ENCODE results near the gene NABP1. TPM values are rescaled to one million over a fixed set of nuclear protein-coding genes. Genes with fewer than 3 reads are reported as not detected.

NABP1 gene
- total and polyA plus RNA-seq, 2 donors = 26.9 to 68.4 TPM

GRCh38 chr2:191707542-191707941, 29.6 kb downstream of the NABP1 start:
- H3K36me3 ChIP-seq (ENCODE audit: control insufficient read depth in 2 of 2, insufficient read depth in 2 of 2, low read length in 1 of 2) = no peaks in the 10 kb centered on the region
- H3K4me3 ChIP-seq (ENCODE audit: low read length in 2 of 2) = no peak overlapping the region
- WGBS = 98% methylated on average over 2 of the region's 2 CpGs
- H3K27me3 ChIP-seq (ENCODE audit: control insufficient read depth in 2 of 2, insufficient read depth in 1 of 2, low read length in 1 of 2) = peaks cover 0 to 2% of the 10 kb centered on the region in 2 donors
- H3K27ac ChIP-seq (ENCODE audit: low read depth in 1 of 2, low read length in 1 of 2) = no peak overlapping the region
- no peaks in the 10 kb centered on the region for H3K4me1 ChIP-seq (ENCODE audit: control insufficient read depth in 2 of 2, insufficient read depth in 2 of 2, low read length in 2 of 2)
- no peak for DNase-seq (ENCODE audit: low read depth in 6 of 9, low spot score in 9 of 9)
- no peaks in the 10 kb centered on the region for H3K9me3 ChIP-seq (ENCODE audit: control insufficient read depth in 2 of 2, insufficient read depth in 1 of 2, low read length in 1 of 2)

GRCh38 chr2:191710411-191710900, 32.5 kb downstream of the NABP1 start:
- Histone ChIP-seq H3K36me3 (ENCODE audit: control insufficient read depth in 2 of 2, insufficient read depth in 2 of 2, low read length in 1 of 2) (no peaks in the 10 kb centered on the region), H3K4me1 (ENCODE audit: control insufficient read depth in 2 of 2, insufficient read depth in 2 of 2, low read length in 2 of 2) (no peaks in the 10 kb centered on the region), H3K9me3 (ENCODE audit: control insufficient read depth in 2 of 2, insufficient read depth in 1 of 2, low read length in 1 of 2) (no peaks in the 10 kb centered on the region), H3K27me3 (ENCODE audit: control insufficient read depth in 2 of 2, insufficient read depth in 1 of 2, low read length in 1 of 2) (no peaks in the 10 kb centered on the region), H3K4me3 (ENCODE audit: low read length in 2 of 2) (no peak overlapping the region), H3K27ac (ENCODE audit: low read depth in 1 of 2, low read length in 1 of 2) (no peak overlapping the region)
- no peak for DNase-seq (ENCODE audit: low read depth in 6 of 9, low spot score in 9 of 9)
- 98% methylated on average over 1 of the region's 1 CpG for WGBS

- no peak overlapping the region for H3K27ac ChIP-seq (ENCODE audit: low read depth in 1 of 2, low read length in 1 of 2)
- no peaks in the 10 kb centered on the region for H3K9me3 ChIP-seq (ENCODE audit: control insufficient read depth in 2 of 2, insufficient read depth in 1 of 2, low read length in 1 of 2)
- H3K36me3 ChIP-seq (ENCODE audit: control insufficient read depth in 2 of 2, insufficient read depth in 2 of 2, low read length in 1 of 2) = no peaks in the 10 kb centered on the region
- no peaks in the 10 kb centered on the region for H3K4me1 ChIP-seq (ENCODE audit: control insufficient read depth in 2 of 2, insufficient read depth in 2 of 2, low read length in 2 of 2)
- no peak for DNase-seq (ENCODE audit: low read depth in 6 of 9, low spot score in 9 of 9)
- no peak overlapping the region for H3K4me3 ChIP-seq (ENCODE audit: low read length in 2 of 2)
- WGBS = 92% methylated on average over 2 of the region's 2 CpGs
- H3K27me3 ChIP-seq (ENCODE audit: control insufficient read depth in 2 of 2, insufficient read depth in 1 of 2, low read length in 1 of 2) = no peaks in the 10 kb centered on the region
Observed at GRCh38 chr2:191711621-191712020, 33.7 kb downstream of the NABP1 start.

GRCh38 chr2:191713837-191714236, 35.9 kb downstream of the NABP1 start:
- no peak for DNase-seq (ENCODE audit: low read depth in 6 of 9, low spot score in 9 of 9)

GRCh38 chr2:191714925-191715324, 37.0 kb downstream of the NABP1 start:
- no peak for DNase-seq (ENCODE audit: low read depth in 6 of 9, low spot score in 9 of 9)
- H3K4me3 ChIP-seq (ENCODE audit: low read length in 2 of 2) = no peak overlapping the region
- no peaks in the 10 kb centered on the region for H3K36me3 ChIP-seq (ENCODE audit: control insufficient read depth in 2 of 2, insufficient read depth in 2 of 2, low read length in 1 of 2)
- H3K27me3 ChIP-seq (ENCODE audit: control insufficient read depth in 2 of 2, insufficient read depth in 1 of 2, low read length in 1 of 2) = no peaks in the 10 kb centered on the region
- no peaks in the 10 kb centered on the region for H3K9me3 ChIP-seq (ENCODE audit: control insufficient read depth in 2 of 2, insufficient read depth in 1 of 2, low read length in 1 of 2)
- H3K4me1 ChIP-seq (ENCODE audit: control insufficient read depth in 2 of 2, insufficient read depth in 2 of 2, low read length in 2 of 2) = no peaks in the 10 kb centered on the region
- no peak overlapping the region for H3K27ac ChIP-seq (ENCODE audit: low read depth in 1 of 2, low read length in 1 of 2)
- WGBS = 98% methylated on average over 4 of the region's 4 CpGs

More at GRCh38 chr2:191713837-191714236, 35.9 kb downstream of the NABP1 start:
- Histone ChIP-seq H3K27me3 (ENCODE audit: control insufficient read depth in 2 of 2, insufficient read depth in 1 of 2, low read length in 1 of 2) (no peaks in the 10 kb centered on the region), H3K27ac (ENCODE audit: low read depth in 1 of 2, low read length in 1 of 2) (no peak overlapping the region), H3K4me1 (ENCODE audit: control insufficient read depth in 2 of 2, insufficient read depth in 2 of 2, low read length in 2 of 2) (no peaks in the 10 kb centered on the region), H3K9me3 (ENCODE audit: control insufficient read depth in 2 of 2, insufficient read depth in 1 of 2, low read length in 1 of 2) (no peaks in the 10 kb centered on the region), H3K36me3 (ENCODE audit: control insufficient read depth in 2 of 2, insufficient read depth in 2 of 2, low read length in 1 of 2) (no peaks in the 10 kb centered on the region), H3K4me3 (ENCODE audit: low read length in 2 of 2) (no peak overlapping the region)
- WGBS = 53% methylated on average over 1 of the region's 1 CpG

GRCh38 chr2:191715471-191715870, 37.5 kb downstream of the NABP1 start:
- H3K4me1 ChIP-seq (ENCODE audit: control insufficient read depth in 2 of 2, insufficient read depth in 2 of 2, low read length in 2 of 2) = no peaks in the 10 kb centered on the region
- no peak overlapping the region for H3K27ac ChIP-seq (ENCODE audit: low read depth in 1 of 2, low read length in 1 of 2)
- WGBS = 98% methylated on average over 2 of the region's 2 CpGs
- no peaks in the 10 kb centered on the region for H3K36me3 ChIP-seq (ENCODE audit: control insufficient read depth in 2 of 2, insufficient read depth in 2 of 2, low read length in 1 of 2)
- no peaks in the 10 kb centered on the region for H3K9me3 ChIP-seq (ENCODE audit: control insufficient read depth in 2 of 2, insufficient read depth in 1 of 2, low read length in 1 of 2)
- DNase-seq (ENCODE audit: low read depth in 6 of 9, low spot score in 9 of 9) = no peak
- H3K27me3 ChIP-seq (ENCODE audit: control insufficient read depth in 2 of 2, insufficient read depth in 1 of 2, low read length in 1 of 2) = no peaks in the 10 kb centered on the region
- H3K4me3 ChIP-seq (ENCODE audit: low read length in 2 of 2) = no peak overlapping the region

GRCh38 chr2:191719261-191719660, 41.3 kb downstream of the NABP1 start:
- Histone ChIP-seq H3K27me3 (ENCODE audit: control insufficient read depth in 2 of 2, insufficient read depth in 1 of 2, low read length in 1 of 2) (no peaks in the 10 kb centered on the region), H3K9me3 (ENCODE audit: control insufficient read depth in 2 of 2, insufficient read depth in 1 of 2, low read length in 1 of 2) (no peaks in the 10 kb centered on the region), H3K36me3 (ENCODE audit: control insufficient read depth in 2 of 2, insufficient read depth in 2 of 2, low read length in 1 of 2) (no peaks in the 10 kb centered on the region), H3K4me3 (ENCODE audit: low read length in 2 of 2) (no peak overlapping the region), H3K27ac (ENCODE audit: low read depth in 1 of 2, low read length in 1 of 2) (no peak overlapping the region), H3K4me1 (ENCODE audit: control insufficient read depth in 2 of 2, insufficient read depth in 2 of 2, low read length in 2 of 2) (no peaks in the 10 kb centered on the region)
- 47% methylated on average over 2 of the region's 2 CpGs for WGBS
- DNase-seq (ENCODE audit: low read depth in 6 of 9, low spot score in 9 of 9) = no peak

GRCh38 chr2:191719938-191720337, 42.0 kb downstream of the NABP1 start:
- 97% methylated on average over 13 of the region's 13 CpGs for WGBS
- DNase-seq (ENCODE audit: low read depth in 6 of 9, low spot score in 9 of 9) = no peak
- Histone ChIP-seq H3K27me3 (ENCODE audit: control insufficient read depth in 2 of 2, insufficient read depth in 1 of 2, low read length in 1 of 2) (no peaks in the 10 kb centered on the region), H3K9me3 (ENCODE audit: control insufficient read depth in 2 of 2, insufficient read depth in 1 of 2, low read length in 1 of 2) (no peaks in the 10 kb centered on the region), H3K27ac (ENCODE audit: low read depth in 1 of 2, low read length in 1 of 2) (no peak overlapping the region), H3K4me3 (ENCODE audit: low read length in 2 of 2) (no peak overlapping the region), H3K4me1 (ENCODE audit: control insufficient read depth in 2 of 2, insufficient read depth in 2 of 2, low read length in 2 of 2) (no peaks in the 10 kb centered on the region), H3K36me3 (ENCODE audit: control insufficient read depth in 2 of 2, insufficient read depth in 2 of 2, low read length in 1 of 2) (no peaks in the 10 kb centered on the region)

GRCh38 chr2:191721331-191721730, 43.4 kb downstream of the NABP1 start:
- no peaks in the 10 kb centered on the region for H3K36me3 ChIP-seq (ENCODE audit: control insufficient read depth in 2 of 2, insufficient read depth in 2 of 2, low read length in 1 of 2)
- peaks cover 0 to 2% of the 10 kb centered on the region in 2 donors for H3K27me3 ChIP-seq (ENCODE audit: control insufficient read depth in 2 of 2, insufficient read depth in 1 of 2, low read length in 1 of 2)
- no peaks in the 10 kb centered on the region for H3K4me1 ChIP-seq (ENCODE audit: control insufficient read depth in 2 of 2, insufficient read depth in 2 of 2, low read length in 2 of 2)
- no peak overlapping the region for H3K4me3 ChIP-seq (ENCODE audit: low read length in 2 of 2)
- WGBS = 99% methylated on average over 2 of the region's 2 CpGs
- no peak for DNase-seq (ENCODE audit: low read depth in 6 of 9, low spot score in 9 of 9)
- no peak overlapping the region for H3K27ac ChIP-seq (ENCODE audit: low read depth in 1 of 2, low read length in 1 of 2)
- H3K9me3 ChIP-seq (ENCODE audit: control insufficient read depth in 2 of 2, insufficient read depth in 1 of 2, low read length in 1 of 2) = no peaks in the 10 kb centered on the region

- 89% methylated on average over 1 of the region's 1 CpG for WGBS
Observed at GRCh38 chr2:191724015-191724414, 46.1 kb downstream of the NABP1 start.

More at GRCh38 chr2:191724015-191724414, 46.1 kb downstream of the NABP1 start:
- Histone ChIP-seq H3K9me3 (ENCODE audit: control insufficient read depth in 2 of 2, insufficient read depth in 1 of 2, low read length in 1 of 2) (no peaks in the 10 kb centered on the region), H3K27ac (ENCODE audit: low read depth in 1 of 2, low read length in 1 of 2) (no peak overlapping the region), H3K4me1 (ENCODE audit: control insufficient read depth in 2 of 2, insufficient read depth in 2 of 2, low read length in 2 of 2) (no peaks in the 10 kb centered on the region), H3K27me3 (ENCODE audit: control insufficient read depth in 2 of 2, insufficient read depth in 1 of 2, low read length in 1 of 2) (peaks cover under 1 to 7% of the 10 kb centered on the region in 2 donors), H3K4me3 (ENCODE audit: low read length in 2 of 2) (no peak overlapping the region), H3K36me3 (ENCODE audit: control insufficient read depth in 2 of 2, insufficient read depth in 2 of 2, low read length in 1 of 2) (no peaks in the 10 kb centered on the region)
- no peak for DNase-seq (ENCODE audit: low read depth in 6 of 9, low spot score in 9 of 9)

Measured in thymus (tissue), 11 donors.